ENCODE results near the gene RAD51B. TPM values are rescaled to one million over a fixed set of nuclear protein-coding genes. Genes with fewer than 3 reads are reported as not detected.
A peak's percentile ranks its signal among the peaks of the same experiment; 100 is the strongest.

Gene RAD51B
- total RNA-seq, 4 donors from 2014 or later, result 19.6 to 39.7 (median 25.4) TPM

DNA sequence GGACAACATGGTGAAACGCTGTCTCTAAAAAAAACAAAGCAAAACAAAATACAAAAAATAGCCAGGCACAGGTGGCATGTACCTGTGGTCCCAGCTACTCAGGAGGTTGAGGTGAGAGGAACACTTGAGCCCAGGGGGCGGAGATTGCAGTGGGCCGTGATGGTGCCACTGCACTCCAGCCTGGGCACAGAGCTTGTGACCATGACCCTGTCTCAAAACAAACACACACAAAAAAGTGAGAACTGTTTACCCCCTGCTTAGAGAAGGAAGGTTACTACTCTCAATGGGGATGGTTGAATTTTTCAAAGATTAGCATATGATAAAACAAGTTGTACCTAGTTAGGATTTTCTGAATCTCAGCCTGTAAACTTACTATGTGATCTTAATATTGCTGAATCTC, 905.3 kb downstream of the RAD51B start:
- Histone ChIP-seq H3K36me3 (no peaks in the 10 kb centered on the region), H3K27ac (no peak overlapping the region), H3K4me3 (no peak overlapping the region), H3K27me3 (no peaks in the 10 kb centered on the region), H3K4me1 (peaks cover 11% of the 10 kb centered on the region), H3K9me3 (no peaks in the 10 kb centered on the region)
- TF ChIP-seq POLR2AphosphoS5 (IDR thresholded peaks at IDR 0.05) (no peak), POLR2A (IDR thresholded peaks at IDR 0.05) (no peak), EP300 (IDR thresholded peaks at IDR 0.05) (no peak)
- TF ChIP-seq, protein P1, sequence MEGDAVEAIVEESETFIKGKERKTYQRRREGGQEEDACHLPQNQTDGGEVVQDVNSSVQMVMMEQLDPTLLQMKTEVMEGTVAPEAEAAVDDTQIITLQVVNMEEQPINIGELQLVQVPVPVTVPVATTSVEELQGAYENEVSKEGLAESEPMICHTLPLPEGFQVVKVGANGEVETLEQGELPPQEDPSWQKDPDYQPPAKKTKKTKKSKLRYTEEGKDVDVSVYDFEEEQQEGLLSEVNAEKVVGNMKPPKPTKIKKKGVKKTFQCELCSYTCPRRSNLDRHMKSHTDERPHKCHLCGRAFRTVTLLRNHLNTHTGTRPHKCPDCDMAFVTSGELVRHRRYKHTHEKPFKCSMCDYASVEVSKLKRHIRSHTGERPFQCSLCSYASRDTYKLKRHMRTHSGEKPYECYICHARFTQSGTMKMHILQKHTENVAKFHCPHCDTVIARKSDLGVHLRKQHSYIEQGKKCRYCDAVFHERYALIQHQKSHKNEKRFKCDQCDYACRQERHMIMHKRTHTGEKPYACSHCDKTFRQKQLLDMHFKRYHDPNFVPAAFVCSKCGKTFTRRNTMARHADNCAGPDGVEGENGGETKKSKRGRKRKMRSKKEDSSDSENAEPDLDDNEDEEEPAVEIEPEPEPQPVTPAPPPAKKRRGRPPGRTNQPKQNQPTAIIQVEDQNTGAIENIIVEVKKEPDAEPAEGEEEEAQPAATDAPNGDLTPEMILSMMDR (IDR thresholded peaks at IDR 0.05), result no peak
- no peak for DNase-seq (ENCODE audit: low spot score in 2 of 2)
- 97% methylated on average over 3 of the region's 3 CpGs for WGBS

DNA sequence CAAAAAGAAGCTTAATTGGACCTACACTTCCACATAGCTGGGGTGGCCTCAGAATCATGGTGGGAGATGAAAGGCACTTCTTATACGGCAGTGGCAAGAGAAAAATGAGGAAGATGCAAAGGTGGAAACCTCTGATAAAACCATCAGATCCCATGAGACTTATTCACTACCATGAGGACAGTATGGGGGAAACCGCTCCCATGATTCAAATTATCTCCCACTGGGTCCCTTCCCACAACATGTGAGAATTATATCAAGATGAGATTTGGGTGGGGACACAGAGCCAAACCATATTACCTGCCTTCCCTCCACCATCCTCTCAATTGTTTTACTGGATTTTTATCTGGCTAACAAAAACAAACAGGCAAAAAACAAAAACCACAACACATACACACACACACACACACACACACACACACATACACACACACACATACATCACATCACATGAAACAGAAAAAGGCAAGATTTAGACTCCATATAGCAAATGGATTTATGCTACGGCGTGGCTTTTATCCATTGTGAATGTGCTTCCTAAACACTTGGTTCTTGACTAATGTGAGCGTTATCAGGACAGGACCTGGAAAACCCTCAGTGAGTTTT, 906.6 kb downstream of the RAD51B start:
- H3K27ac ChIP-seq, result no peak overlapping the region
- H3K27me3 ChIP-seq, result no peaks in the 10 kb centered on the region
- no peaks in the 10 kb centered on the region for H3K9me3 ChIP-seq
- H3K4me3 ChIP-seq, result no peak overlapping the region
- peak in 1 of 2 donors; percentile 14 for DNase-seq (ENCODE audit: low spot score in 2 of 2)
- H3K4me1 ChIP-seq, result peaks cover 12% of the 10 kb centered on the region
- TF ChIP-seq POLR2AphosphoS5 (IDR thresholded peaks at IDR 0.05) (no peak), EP300 (IDR thresholded peaks at IDR 0.05) (no peak), POLR2A (IDR thresholded peaks at IDR 0.05) (no peak)
- TF ChIP-seq, protein P1 (IDR thresholded peaks at IDR 0.05), result no peak
- H3K36me3 ChIP-seq, result no peaks in the 10 kb centered on the region
- WGBS, result 99% methylated on average over 5 of the region's 5 CpGs

DNA sequence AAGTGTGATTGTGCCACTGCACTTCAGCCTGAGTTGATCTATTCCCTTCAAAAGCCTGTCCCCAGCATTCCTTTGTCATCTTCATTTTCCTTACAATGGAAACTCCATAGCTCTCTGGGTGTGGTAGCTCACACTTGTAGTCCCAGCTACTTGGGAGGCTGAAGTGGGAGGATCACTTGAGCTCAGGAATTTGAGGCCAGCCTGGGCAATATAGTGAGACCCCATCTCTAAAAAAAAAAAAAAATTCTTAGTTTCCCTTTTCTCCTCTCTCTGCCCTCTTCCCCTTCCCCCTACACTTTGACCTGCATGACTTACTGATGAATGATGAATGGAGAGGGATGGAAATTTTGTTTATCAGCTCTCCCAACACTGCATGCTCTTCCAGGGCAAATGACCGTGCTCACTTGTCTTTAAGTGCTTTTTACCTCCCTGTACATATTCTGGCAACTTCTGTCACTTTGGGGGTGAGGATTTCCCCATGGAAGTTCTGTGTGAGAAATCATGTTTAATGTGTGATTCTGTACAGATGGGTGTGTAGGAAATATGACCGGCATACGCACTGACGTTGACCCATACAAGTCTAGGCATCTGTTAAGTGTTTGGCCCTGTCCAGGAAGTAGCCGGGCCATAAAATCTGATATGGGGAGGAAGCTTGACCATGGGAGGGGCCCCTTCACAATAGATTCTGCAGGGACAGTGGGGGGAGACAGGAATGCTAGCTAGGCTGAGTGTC, 907.9 kb downstream of the RAD51B start:
- DNase-seq (ENCODE audit: low spot score in 2 of 2), result peak in 1 of 2 donors; percentile 34
- no peak overlapping the region for H3K4me3 ChIP-seq
- H3K27ac ChIP-seq, result no peak overlapping the region
- H3K36me3 ChIP-seq, result no peaks in the 10 kb centered on the region
- H3K27me3 ChIP-seq, result no peaks in the 10 kb centered on the region
- H3K9me3 ChIP-seq, result no peaks in the 10 kb centered on the region
- WGBS, result 89% methylated on average over 5 of the region's 5 CpGs
- peaks cover 13% of the 10 kb centered on the region for H3K4me1 ChIP-seq
- TF ChIP-seq POLR2A (IDR thresholded peaks at IDR 0.05) (no peak), EP300 (IDR thresholded peaks at IDR 0.05) (no peak), POLR2AphosphoS5 (IDR thresholded peaks at IDR 0.05) (no peak)
- TF ChIP-seq, protein P1 (IDR thresholded peaks at IDR 0.05), result no peak

DNA sequence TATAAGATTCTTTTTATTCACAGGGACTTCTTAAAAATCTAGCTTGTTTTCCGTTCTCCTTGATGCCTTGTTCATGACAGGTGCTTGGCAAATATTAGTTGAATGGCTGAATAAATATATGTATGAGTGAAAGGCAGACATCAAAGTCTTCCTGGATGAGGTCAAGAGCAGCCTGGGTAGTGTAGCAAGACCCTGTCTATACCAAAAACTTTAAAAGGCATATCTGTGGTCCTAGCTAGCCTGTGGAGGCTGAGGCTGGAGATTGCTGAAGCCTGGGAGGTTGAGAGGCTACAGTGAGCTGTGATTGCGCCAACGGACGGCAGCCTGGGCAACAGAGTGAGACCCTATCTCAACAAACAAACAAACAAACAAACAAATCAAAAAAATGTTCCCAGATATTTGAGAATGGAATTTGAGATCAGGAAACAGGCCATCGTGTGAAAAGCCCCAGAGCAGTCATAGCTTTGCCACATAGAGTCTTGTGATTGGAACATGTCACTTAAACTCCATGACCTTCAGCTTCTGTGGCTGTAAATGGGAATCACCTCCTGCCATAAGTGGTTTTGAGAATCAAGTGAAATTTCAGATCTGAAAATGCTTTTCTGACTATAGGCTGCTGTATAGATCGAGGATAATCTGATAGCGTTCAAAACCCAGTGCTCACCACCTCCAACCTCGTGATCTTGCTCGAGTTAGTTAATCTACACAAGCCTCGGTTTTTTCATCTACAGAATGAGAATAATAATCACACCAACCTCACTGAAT, 908.9 kb downstream of the RAD51B start:
- Histone ChIP-seq H3K27ac (peak overlapping the region; percentile 29), H3K4me1 (peaks cover 20% of the 10 kb centered on the region), H3K4me3 (no peak overlapping the region), H3K27me3 (no peaks in the 10 kb centered on the region), H3K9me3 (no peaks in the 10 kb centered on the region), H3K36me3 (no peaks in the 10 kb centered on the region)
- DNase-seq (ENCODE audit: low spot score in 2 of 2), result peak in 1 of 2 donors; percentile 11
- 84% methylated on average over 10 of the region's 10 CpGs for WGBS
- no peak for TF ChIP-seq POLR2AphosphoS5 (IDR thresholded peaks at IDR 0.05)
- no peak for TF ChIP-seq POLR2A (IDR thresholded peaks at IDR 0.05)
- TF ChIP-seq EP300 (IDR thresholded peaks at IDR 0.05), result no peak
- TF ChIP-seq, protein P1 (IDR thresholded peaks at IDR 0.05), result no peak

DNA sequence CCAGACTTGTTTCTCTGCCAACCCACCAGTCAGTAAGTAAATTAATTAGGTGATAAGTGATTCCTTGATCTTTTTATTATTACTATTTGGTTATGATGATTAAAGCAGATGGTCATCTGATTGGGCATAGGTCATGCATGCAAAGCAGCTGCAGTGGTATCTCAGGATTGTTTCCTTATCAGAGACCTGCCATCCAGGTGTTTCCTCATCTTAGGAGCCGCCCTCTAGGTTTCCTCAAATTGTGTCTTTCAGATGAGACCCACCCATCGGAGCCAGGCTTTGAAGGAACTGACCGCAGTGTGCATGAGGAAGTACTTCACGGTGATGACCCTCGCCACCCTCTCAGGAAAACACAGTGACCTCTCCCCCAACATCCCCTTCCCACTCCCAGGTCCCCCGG, 910.0 kb downstream of the RAD51B start:
- H3K4me3 ChIP-seq, result no peak overlapping the region
- H3K4me1 ChIP-seq, result peaks cover 24% of the 10 kb centered on the region
- H3K36me3 ChIP-seq, result no peaks in the 10 kb centered on the region
- H3K27ac ChIP-seq, result no peak overlapping the region
- DNase-seq (ENCODE audit: low spot score in 2 of 2), result no peak
- H3K27me3 ChIP-seq, result no peaks in the 10 kb centered on the region
- no peaks in the 10 kb centered on the region for H3K9me3 ChIP-seq
- 73% methylated on average over 6 of the region's 6 CpGs for WGBS
- TF ChIP-seq POLR2AphosphoS5 (IDR thresholded peaks at IDR 0.05) (no peak), EP300 (IDR thresholded peaks at IDR 0.05) (no peak), POLR2A (IDR thresholded peaks at IDR 0.05) (no peak)
- TF ChIP-seq, protein P1 (IDR thresholded peaks at IDR 0.05), result no peak
